Type B pancreatic cell (in vitro differentiated cells): Measurements from ENCODE around the gene NDUFB6. TPM values are rescaled to one million over a fixed set of nuclear protein-coding genes. Genes with fewer than 3 reads are reported as not detected.
A peak's percentile ranks its signal among the peaks of the same experiment; 100 is the strongest.

Experiments
- DNase-seq: peaks from one replicate; pipeline ENCODE4 v3.0.0; 2021; ENCODE audit warnings: mixed read lengths; ENCODE audit not compliant: unreplicated experiment; ENCODE audit errors: extremely low spot score
- H3K27ac Mint-ChIP-seq: 2 replicates; pipeline ENCODE4 v1.8.0; 2021; ENCODE audit warnings: mild to moderate bottlenecking, mixed read lengths
- H3K27me3 Mint-ChIP-seq: 2 replicates; pipeline ENCODE4 v1.8.0; 2021; ENCODE audit warnings: mixed read lengths
- H3K36me3 Mint-ChIP-seq: 2 replicates; pipeline ENCODE4 v1.8.0; 2021; ENCODE audit warnings: mixed read lengths
- H3K4me1 Mint-ChIP-seq: one replicate; pipeline ENCODE4 v1.8.0; 2021; ENCODE audit warnings: mixed read lengths; ENCODE audit not compliant: unreplicated experiment
- H3K4me3 Mint-ChIP-seq: 2 replicates; pipeline ENCODE4 v1.8.0; 2021; ENCODE audit warnings: mild to moderate bottlenecking, mixed read lengths
- H3K9me3 Mint-ChIP-seq: 2 replicates; pipeline ENCODE4 v1.8.0; 2021; ENCODE audit warnings: mixed read lengths
- total RNA-seq: library from RNA; stranded (reverse); gene quantifications from 2 replicates; pipeline ENCODE4 v1.2.1, GENCODE V29; 2021; ENCODE audit warnings: low replicate concordance
- TF ChIP-seq, protein P1 (sequence below): fragments of 200-600 bp; sonication (generic); conservative IDR thresholded peaks from 2 replicates; pipeline ENCODE4 v1.5.0; 2021; ENCODE audit warnings: antibody characterized with exemption, mild to moderate bottlenecking

Gene NDUFB6
- total RNA-seq, 1 donor from 2014 or later: 45.6 TPM

DNA sequence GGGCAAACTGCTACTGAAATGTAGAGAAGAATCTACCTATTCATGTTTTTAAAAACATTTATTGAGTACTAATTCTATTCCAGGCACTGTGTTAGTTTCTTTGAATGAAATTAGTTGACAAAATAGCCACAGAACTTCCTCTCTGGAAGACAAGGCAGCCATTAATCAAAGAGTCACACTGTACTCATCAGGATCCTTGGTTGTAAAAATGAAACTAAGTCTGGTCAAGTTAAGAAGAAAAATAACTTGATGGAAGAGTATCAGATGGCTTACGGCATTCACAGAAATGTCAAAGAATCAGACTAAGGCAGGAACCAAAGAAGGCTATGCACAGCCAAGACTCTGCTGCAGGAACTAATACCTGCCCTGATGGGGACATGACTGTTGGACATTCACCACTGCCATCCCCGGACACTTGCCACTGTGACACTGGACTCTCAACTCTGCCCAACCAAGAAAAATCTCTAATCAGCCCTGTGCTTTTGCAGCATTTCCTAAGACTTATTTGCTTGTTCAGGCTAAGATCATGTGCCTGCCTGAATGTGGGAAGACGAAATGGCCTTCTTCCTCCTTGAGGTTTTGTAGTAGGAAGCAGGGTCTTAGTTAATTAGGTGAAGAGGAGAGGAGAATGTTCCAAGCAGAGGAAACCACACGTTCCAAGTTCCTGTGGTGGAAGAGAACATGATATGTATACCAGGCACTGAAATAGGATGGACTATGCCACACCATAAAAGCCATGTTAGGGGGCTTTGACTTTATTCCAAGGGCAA, 23.3 kb upstream of the NDUFB6 start:
- no peak for DNase-seq
- peaks cover 11% of the 10 kb centered on the region for H3K27me3 Mint-ChIP-seq

DNA sequence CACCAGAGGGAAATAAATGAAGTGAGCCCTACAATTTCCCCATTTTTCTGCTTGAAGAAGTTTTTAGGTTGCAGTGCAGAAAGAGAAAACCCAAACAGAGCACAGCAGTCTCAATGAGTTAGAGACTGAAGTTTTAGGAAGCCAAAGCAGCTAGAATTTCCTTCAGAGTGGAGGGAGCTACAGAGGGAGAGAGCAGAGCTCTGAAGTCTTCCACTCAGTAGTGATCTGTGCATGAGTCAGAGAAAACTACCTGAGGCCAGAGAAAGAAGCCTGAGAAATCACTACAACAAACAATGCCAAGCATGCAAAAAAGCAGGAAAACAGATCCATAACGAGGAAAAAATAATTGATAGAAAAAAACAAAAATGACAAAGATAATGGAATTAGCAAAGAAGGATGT, 17.9 kb upstream of the NDUFB6 start:
- H3K36me3 Mint-ChIP-seq: no peaks in the 10 kb centered on the region
- TF ChIP-seq, protein P1, sequence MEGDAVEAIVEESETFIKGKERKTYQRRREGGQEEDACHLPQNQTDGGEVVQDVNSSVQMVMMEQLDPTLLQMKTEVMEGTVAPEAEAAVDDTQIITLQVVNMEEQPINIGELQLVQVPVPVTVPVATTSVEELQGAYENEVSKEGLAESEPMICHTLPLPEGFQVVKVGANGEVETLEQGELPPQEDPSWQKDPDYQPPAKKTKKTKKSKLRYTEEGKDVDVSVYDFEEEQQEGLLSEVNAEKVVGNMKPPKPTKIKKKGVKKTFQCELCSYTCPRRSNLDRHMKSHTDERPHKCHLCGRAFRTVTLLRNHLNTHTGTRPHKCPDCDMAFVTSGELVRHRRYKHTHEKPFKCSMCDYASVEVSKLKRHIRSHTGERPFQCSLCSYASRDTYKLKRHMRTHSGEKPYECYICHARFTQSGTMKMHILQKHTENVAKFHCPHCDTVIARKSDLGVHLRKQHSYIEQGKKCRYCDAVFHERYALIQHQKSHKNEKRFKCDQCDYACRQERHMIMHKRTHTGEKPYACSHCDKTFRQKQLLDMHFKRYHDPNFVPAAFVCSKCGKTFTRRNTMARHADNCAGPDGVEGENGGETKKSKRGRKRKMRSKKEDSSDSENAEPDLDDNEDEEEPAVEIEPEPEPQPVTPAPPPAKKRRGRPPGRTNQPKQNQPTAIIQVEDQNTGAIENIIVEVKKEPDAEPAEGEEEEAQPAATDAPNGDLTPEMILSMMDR: no peak
- H3K27me3 Mint-ChIP-seq: peaks cover 13% of the 10 kb centered on the region
- DNase-seq: no peak
- no peaks in the 10 kb centered on the region for H3K4me1 Mint-ChIP-seq
- H3K27ac Mint-ChIP-seq: no peak overlapping the region
- H3K9me3 Mint-ChIP-seq: no peaks in the 10 kb centered on the region
- H3K4me3 Mint-ChIP-seq: no peak overlapping the region

More for the DNA sequence above, 23.3 kb upstream of the NDUFB6 start:
- Mint-ChIP-seq H3K9me3 (no peaks in the 10 kb centered on the region), H3K36me3 (no peaks in the 10 kb centered on the region), H3K4me1 (no peaks in the 10 kb centered on the region), H3K27ac (no peak overlapping the region), H3K4me3 (no peak overlapping the region)
- TF ChIP-seq, protein P1: no peak

GRCh38 chr9:32590476-32590875, 17.5 kb upstream of the NDUFB6 start:
- no peak for DNase-seq
- Mint-ChIP-seq H3K4me3 (no peak overlapping the region), H3K27me3 (peaks cover 17% of the 10 kb centered on the region), H3K9me3 (no peaks in the 10 kb centered on the region), H3K36me3 (no peaks in the 10 kb centered on the region), H3K4me1 (no peaks in the 10 kb centered on the region), H3K27ac (no peak overlapping the region)
- TF ChIP-seq, protein P1: no peak

GRCh38 chr9:32589083-32589723, 16.2 kb upstream of the NDUFB6 start:
- Mint-ChIP-seq H3K36me3 (no peaks in the 10 kb centered on the region), H3K9me3 (no peaks in the 10 kb centered on the region), H3K4me3 (no peak overlapping the region), H3K27me3 (peaks cover 27% of the 10 kb centered on the region), H3K27ac (no peak overlapping the region), H3K4me1 (no peaks in the 10 kb centered on the region)
- no peak for DNase-seq
- TF ChIP-seq, protein P1: peak; percentile 73

GRCh38 chr9:32587901-32588300, 14.9 kb upstream of the NDUFB6 start:
- H3K4me3 Mint-ChIP-seq: no peak overlapping the region
- TF ChIP-seq, protein P1: peak; percentile 4
- no peak overlapping the region for H3K27ac Mint-ChIP-seq
- H3K27me3 Mint-ChIP-seq: peaks cover 27% of the 10 kb centered on the region
- H3K4me1 Mint-ChIP-seq: no peaks in the 10 kb centered on the region
- no peak for DNase-seq
- H3K36me3 Mint-ChIP-seq: no peaks in the 10 kb centered on the region
- H3K9me3 Mint-ChIP-seq: no peaks in the 10 kb centered on the region
